T47D (cell line): ENCODE measurements around the gene METTL16.
A peak's percentile ranks its signal among the peaks of the same experiment; 100 is the strongest.
"Not testable (repeated sequence)": the region's sequence is repeated elsewhere in the genome, so short reads cannot be mapped to it uniquely, and the experiment has no call there.

Experiments
- DNase-seq, 2 experiments: peaks; one replicate each; pipeline versions ENCODE4 v3.0.0 to v3.0.0-alpha.2; 2011 to 2012; ENCODE audit warnings: low read depth in 1 of 2, low spot score in 1 of 2
- JUND ChIP-seq: IDR thresholded peaks from 2 replicates; pipeline ENCODE4 v1.6.1; 2012; ENCODE audit warnings: low read depth
- in situ Hi-C: cut with HindIII; loops from 2 replicates; pipeline ENCODE4 v1.10.0; 2016; ENCODE audit warnings: low sequenced_read_pairs, low pct_unique_long_range_greater_than_20kb

The METTL16 gene

GRCh38 chr17:2511462-2512369, at the start of gene METTL16:
TSS of gene METTL16 (minus strand) at chr17:2511888. CDS start at chr17:2502331, 9,557 bp downstream.
- in situ Hi-C loops, result no loop called here
- peak; percentile 81 to 98 for DNase-seq
- no peak for TF ChIP-seq JUND

DNA sequence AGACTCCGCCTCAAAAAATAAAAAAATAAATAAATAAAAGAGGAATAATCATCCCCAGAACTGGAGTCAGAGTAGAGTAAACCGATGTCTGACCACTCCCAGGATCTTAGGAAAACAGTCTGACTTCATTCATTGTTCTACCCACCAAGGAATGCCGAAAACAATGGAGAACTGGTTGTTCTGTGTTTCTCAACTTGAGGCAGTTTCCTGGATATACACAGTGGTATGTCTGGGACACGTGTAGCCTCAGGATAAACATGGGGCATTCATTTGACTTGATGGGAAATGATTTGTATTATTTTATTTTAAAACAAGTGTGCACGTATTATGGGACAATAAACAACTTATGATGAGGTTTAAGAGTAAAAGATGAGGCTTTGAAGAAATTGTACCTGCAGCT, 49.0 kb upstream of the METTL16 start:
- TF ChIP-seq JUND, result no peak
- DNase-seq, result no peak
- in situ Hi-C loops, result no loop called here

- no peak for DNase-seq
- in situ Hi-C loops, result no loop called here
- no peak for TF ChIP-seq JUND
These were observed 40.2 kb upstream of the METTL16 start for GRCh38 chr17:2551928-2552327.

DNA sequence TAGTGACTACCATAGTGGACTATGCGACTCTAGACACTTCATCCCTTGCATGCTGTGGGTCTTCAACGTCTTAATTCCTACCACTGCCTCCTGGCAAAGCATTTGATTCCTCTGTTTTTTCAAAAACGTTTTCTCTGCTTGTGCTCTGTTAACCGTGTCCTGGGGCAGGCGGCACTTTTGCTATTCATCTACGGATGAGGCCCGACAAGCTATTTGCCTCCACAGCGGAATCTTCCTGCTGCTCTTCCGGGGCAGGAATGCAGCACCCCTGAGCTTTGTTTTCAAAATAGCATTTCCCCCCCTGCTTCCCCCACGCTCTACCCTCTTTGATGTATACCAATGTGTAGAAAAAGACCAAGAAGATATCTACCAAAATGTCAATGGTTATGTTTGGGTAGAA, 39.8 kb upstream of the METTL16 start:
- no peak for DNase-seq
- in situ Hi-C loops, result no loop called here
- no peak for TF ChIP-seq JUND

DNA sequence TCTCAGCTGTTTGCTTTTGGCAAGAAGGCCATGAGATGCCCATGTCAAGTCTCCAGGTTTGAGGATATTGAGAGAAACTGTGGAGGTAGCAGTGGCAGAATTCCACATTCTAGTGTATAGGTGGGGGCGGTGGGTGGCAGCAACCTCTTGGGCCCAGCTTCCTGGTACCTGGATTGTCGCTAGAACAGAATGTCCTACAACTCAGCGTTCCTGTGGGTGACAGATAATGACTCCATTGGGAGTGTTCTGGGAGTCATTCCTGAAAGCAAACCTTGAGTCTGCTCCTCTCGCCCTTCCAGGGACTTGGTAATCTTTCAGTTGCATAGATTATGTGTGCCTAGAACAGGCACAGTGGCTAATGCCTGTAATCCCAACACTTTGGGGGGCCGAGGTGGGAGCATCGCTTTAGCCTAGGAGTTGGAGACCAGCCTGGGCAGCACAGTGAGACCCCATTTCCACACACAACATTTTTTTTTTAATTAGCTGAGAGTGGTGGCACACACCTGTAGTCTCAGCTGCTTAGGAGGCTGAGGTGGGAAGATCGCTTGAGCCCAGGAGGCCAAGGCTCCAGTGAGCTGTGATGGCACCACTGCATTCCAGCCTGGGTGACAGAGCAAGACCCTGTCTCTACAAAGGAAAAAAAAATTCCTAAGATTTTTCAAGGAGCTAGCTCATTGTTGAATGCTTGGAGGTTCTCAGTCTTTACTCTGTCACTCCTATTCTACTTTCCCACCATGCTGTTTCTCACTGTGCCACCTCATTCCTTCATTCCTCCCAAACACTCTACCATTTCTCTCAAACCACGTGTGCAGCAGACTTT, 37.9 kb upstream of the METTL16 start:
- no peak for TF ChIP-seq JUND
- no peak for DNase-seq
- in situ Hi-C loops, result no loop called here

GRCh38 chr17:2548026-2548425, 36.3 kb upstream of the METTL16 start:
- DNase-seq, in situ Hi-C loops: not testable (repeated sequence)

- no peak for TF ChIP-seq JUND
- no peak for DNase-seq
- in situ Hi-C loops, result no loop called here
These were observed 35.5 kb upstream of the METTL16 start for GRCh38 chr17:2547176-2547575.

GRCh38 chr17:2545393-2545792, 33.7 kb upstream of the METTL16 start:
- no peak for TF ChIP-seq JUND
- in situ Hi-C loops, result no loop called here
- DNase-seq, result no peak

- DNase-seq, result no peak
- in situ Hi-C loops, result no loop called here
- TF ChIP-seq JUND, result no peak
These were observed 30.8 kb upstream of the METTL16 start for GRCh38 chr17:2542456-2542855.

DNA sequence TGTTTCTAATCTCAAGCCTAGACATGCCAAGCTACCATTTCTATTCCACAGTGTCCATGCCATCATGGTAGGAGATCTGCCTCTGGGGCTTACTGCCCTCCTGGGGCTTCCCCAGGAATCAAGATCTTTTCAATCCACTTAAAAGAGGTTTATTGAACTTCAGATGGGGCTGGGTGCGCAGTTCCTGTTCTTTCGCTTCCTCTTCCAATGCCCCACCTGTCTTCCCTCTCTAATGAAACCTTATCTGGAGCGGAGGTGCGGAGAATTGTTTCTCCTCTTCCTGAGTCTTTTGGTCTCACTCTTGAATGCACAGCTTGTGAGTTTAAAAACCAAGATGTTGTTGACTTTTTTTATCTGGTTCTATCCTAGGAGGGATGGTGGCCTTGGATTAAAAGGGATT, 30.4 kb upstream of the METTL16 start:
- in situ Hi-C loops, result no loop called here
- TF ChIP-seq JUND, result no peak
- no peak for DNase-seq

DNA sequence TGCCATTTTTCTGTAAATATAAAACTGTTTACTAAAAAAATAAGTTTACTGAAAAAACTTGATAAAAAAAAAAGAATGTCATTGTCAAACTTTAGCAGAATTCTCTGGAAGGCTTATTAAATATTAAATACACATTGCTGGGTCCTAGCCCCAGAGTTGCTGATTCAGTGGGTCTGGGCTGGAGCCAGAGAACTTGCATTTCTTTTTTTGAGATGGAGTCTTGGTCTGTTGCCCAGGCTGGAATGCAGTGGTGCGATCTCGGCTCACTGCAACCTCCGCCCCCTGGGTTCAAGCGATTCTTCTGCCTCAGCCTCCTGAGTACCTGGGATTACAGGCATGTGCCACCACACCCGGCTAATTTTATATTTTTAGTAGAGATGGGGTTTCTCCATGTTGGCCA, 25.9 kb upstream of the METTL16 start:
- in situ Hi-C loops, result not testable (repeated sequence)

GRCh38 chr17:2532146-2532720, 20.5 kb upstream of the METTL16 start:
- in situ Hi-C loops, result no loop called here
- no peak for DNase-seq
- TF ChIP-seq JUND, result no peak

More for the DNA sequence above, 25.9 kb upstream of the METTL16 start:
- DNase-seq, result not testable (repeated sequence)

GRCh38 chr17:2531243-2531954, 19.7 kb upstream of the METTL16 start:
- in situ Hi-C loops, result not testable (repeated sequence)

GRCh38 chr17:2521775-2522410, 10.2 kb upstream of the METTL16 start:
- DNase-seq, in situ Hi-C loops: not testable (repeated sequence)

More at GRCh38 chr17:2531243-2531954, 19.7 kb upstream of the METTL16 start:
- DNase-seq, result not testable (repeated sequence)
